K562 (cell line): ENCODE data around the gene ZBTB43. TPM values are rescaled to one million over a fixed set of nuclear protein-coding genes. Genes with fewer than 3 reads are reported as not detected.
A peak's percentile ranks its signal among the peaks of the same experiment; 100 is the strongest.

Experiments used
- BRCA1 ChIP-seq, 2 experiments: fragments of 450-650 bp in 1 of 2; sonication (generic) in 1 of 2; formaldehyde crosslinking in 1 of 2; IDR thresholded peaks; 2 replicates each; pipeline versions ENCODE4 v1.5.0 to v1.6.1; 2017 to 2020; ENCODE audit warnings: mild to moderate bottlenecking in 1 of 2, missing genetic modification reagents in 1 of 2
- CBFB ChIP-seq: sonication (generic); formaldehyde crosslinking; IDR thresholded peaks from 2 replicates; pipeline ENCODE4 v1.4.0; 2020; ENCODE audit warnings: mild to moderate bottlenecking, missing genetic modification reagents
- CREM ChIP-seq: IDR thresholded peaks from 2 replicates; pipeline ENCODE4 v1.6.1; 2014; ENCODE audit warnings: antibody characterized with exemption, low read depth
- EHMT2 ChIP-seq: fragments of 450-650 bp; IDR thresholded peaks from 2 replicates; pipeline ENCODE4 v1.6.1; 2018; ENCODE audit warnings: antibody characterized with exemption
- KLF1 ChIP-seq: fragments of 450-650 bp; IDR thresholded peaks from 2 replicates; pipeline ENCODE4 v1.6.1; 2016; ENCODE audit warnings: missing genetic modification characterization, missing compliant biosample characterization
- MTA1 ChIP-seq: fragments of 450-650 bp; IDR thresholded peaks from 2 replicates; pipeline ENCODE4 v1.6.1; 2017; ENCODE audit warnings: borderline replicate concordance
- RBM14 ChIP-seq: fragments of 200-400 bp; formaldehyde crosslinking; IDR thresholded peaks from 2 replicates; pipeline ENCODE4 v1.6.1; 2018; ENCODE audit warnings: low read depth, mild to moderate bottlenecking, low read length, moderate library complexity, borderline replicate concordance; ENCODE audit not compliant: insufficient read depth
- RCOR1 ChIP-seq, 2 experiments: IDR thresholded peaks; 2 replicates each; pipeline ENCODE4 v1.6.1; 2012; ENCODE audit warnings: low read depth in 2 of 2, low read length in 2 of 2, borderline replicate concordance in 1 of 2, improper control_type of control experiment in 1 of 2
- SAP30 ChIP-seq: fragments of 200-600 bp; sonication (generic); IDR thresholded peaks from 2 replicates; pipeline ENCODE4 v1.6.1; 2012; ENCODE audit warnings: borderline replicate concordance, low read depth, mild to moderate bottlenecking, moderate library complexity, low read length, control low read depth, inconsistent platforms; ENCODE audit not compliant: insufficient read depth, poor library complexity, severe bottlenecking
- SRSF9 ChIP-seq: fragments of 200-400 bp; formaldehyde crosslinking; IDR thresholded peaks from 2 replicates; pipeline ENCODE4 v1.6.1; 2017; ENCODE audit warnings: low read depth, low read length, borderline replicate concordance
- ZNF436 ChIP-seq: fragments of 250-450, 450-650 bp; sonication (Bioruptor Pico); formaldehyde crosslinking; IDR thresholded peaks from 2 replicates; pipeline ENCODE4 v1.7.0; 2020; ENCODE audit warnings: mild to moderate bottlenecking
- polyA plus RNA-seq, 8 experiments: library from polyadenylated mRNA; depleted of rRNA in 4 of 8; stranded (reverse) in 5 of 8; unstranded in 3 of 8; fragments of >200 nt; fragmentation: Nextera tagmentation in 2 of 8; fragmentation: Illumina TruSeq in 1 of 8; extraction: Ambion mirVana in 2 of 8; extraction: Trizol in 1 of 8; gene quantifications; 2 replicates each; pipeline versions ENCODE4 v1.2.1 to v1.2.3, GENCODE V29; 2011 to 2014; ENCODE audit warnings: inconsistent platforms in 1 of 8, missing spikeins in 1 of 8
- total RNA-seq, 7 experiments: library from RNA; depleted of rRNA in 6 of 7; stranded (reverse); fragments of >200 nt in 6 of 7; fragmentation: Illumina TruSeq in 2 of 7; extraction: Trizol in 2 of 7; gene quantifications; 2 replicates each; pipeline versions ENCODE4 v1.2.1 to v1.2.3, GENCODE V29; 2011 to 2021; ENCODE audit warnings: low replicate concordance in 1 of 7
- TF ChIP-seq, protein P1 (sequence below): IDR thresholded peaks from 2 replicates; pipeline ENCODE4 v1.6.1; 2014; ENCODE audit warnings: antibody characterized with exemption
- TF ChIP-seq, protein P2 (sequence below): fragments of 250-450 bp; sonication (Bioruptor Pico); IDR thresholded peaks from 2 replicates; pipeline ENCODE4 v1.5.0; 2022; ENCODE audit warnings: mild to moderate bottlenecking
- TF ChIP-seq, protein P3 (sequence below), 2 experiments: fragments of 450-650 bp; conservative IDR thresholded peaks; 2 replicates each; pipeline ENCODE4 v1.6.1; 2017; ENCODE audit warnings: mild to moderate bottlenecking in 2 of 2, moderate library complexity in 2 of 2
- TF ChIP-seq, protein P4 (sequence below): fragments of 200-800 bp; sonication (Bioruptor generic); IDR thresholded peaks from 2 replicates; pipeline ENCODE4 v1.6.1; 2017; ENCODE audit warnings: missing genetic modification characterization, missing compliant biosample characterization
- TF ChIP-seq, protein P5 (sequence below): fragments of 150-350 bp; IDR thresholded peaks from 2 replicates; pipeline ENCODE4 v1.6.1; 2014; ENCODE audit warnings: low read depth, mild to moderate bottlenecking, low read length, borderline replicate concordance

ZBTB43 gene
- total and polyA plus RNA-seq, 9 of the 15 experiments (the other 6 are each of a cell fraction or from before 2014, with no cell fraction given) = 3.9 to 17.2 (median 9.1) TPM

DNA sequence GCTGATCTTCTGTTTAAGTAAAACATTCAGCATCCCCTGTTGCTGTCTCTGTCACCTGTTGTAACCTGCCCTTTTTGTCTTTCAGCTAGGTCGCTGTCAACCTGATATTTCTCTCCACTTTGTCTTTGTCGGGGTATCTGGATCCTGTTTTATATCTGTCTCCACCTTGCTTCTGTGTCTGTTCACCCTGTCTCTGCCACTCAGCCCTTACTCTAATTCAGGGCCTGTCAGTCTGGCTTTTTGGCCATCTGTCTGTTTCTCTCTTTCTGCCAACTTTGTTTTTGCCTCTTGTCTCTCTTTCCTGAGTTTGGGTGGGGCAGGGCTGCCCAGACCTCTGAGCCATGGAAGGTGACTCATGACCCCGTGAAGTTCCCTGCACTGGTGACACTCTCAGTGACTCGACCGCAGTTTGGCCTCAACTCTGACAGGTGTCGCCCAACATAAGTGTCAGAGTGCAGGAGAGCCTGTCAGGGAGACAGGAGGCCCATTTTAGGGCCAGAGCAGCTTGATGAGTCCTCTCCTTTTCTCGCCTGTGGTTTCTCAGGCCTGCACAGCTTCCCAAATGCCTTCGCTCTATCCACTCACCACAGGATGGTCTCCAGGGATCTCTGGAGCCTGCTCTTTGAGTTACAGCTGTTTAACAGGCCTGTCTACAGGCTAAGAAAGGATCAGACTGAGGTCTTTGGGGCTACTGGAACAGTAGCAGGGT lies 868 bp downstream of the ZBTB43 start (continued):
- TF ChIP-seq, protein P1, sequence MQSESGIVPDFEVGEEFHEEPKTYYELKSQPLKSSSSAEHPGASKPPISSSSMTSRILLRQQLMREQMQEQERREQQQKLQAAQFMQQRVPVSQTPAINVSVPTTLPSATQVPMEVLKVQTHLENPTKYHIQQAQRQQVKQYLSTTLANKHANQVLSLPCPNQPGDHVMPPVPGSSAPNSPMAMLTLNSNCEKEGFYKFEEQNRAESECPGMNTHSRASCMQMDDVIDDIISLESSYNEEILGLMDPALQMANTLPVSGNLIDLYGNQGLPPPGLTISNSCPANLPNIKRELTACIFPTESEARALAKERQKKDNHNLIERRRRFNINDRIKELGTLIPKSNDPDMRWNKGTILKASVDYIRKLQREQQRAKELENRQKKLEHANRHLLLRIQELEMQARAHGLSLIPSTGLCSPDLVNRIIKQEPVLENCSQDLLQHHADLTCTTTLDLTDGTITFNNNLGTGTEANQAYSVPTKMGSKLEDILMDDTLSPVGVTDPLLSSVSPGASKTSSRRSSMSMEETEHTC = peak; percentile 94
- TF ChIP-seq KLF1 (tag) (no peak), MTA1 (peak; percentile 97), CBFB (CRISPR knock-in tag) (peak; percentile 84), RBM14 (no peak), ZNF436 (CRISPR knock-in tag) (no peak), EHMT2 (no peak), BRCA1 (IDR thresholded peaks at IDR 0.05) (no peak), BRCA1 (CRISPR knock-in tag; IDR thresholded peaks at IDR 0.05) (no peak), SAP30 (peak; percentile 58), RCOR1 (IDR thresholded peaks at IDR 0.05; ENCODE audit: borderline replicate concordance in 1 of 2, low read depth in 2 of 2, low read length in 2 of 2) (0 out of 4 replicates have a peak, but pooled peaks of 1 of the 2 experiments have one; percentile 26), CREM (peak; percentile 98), SRSF9 (no peak)
- TF ChIP-seq, protein P2, sequence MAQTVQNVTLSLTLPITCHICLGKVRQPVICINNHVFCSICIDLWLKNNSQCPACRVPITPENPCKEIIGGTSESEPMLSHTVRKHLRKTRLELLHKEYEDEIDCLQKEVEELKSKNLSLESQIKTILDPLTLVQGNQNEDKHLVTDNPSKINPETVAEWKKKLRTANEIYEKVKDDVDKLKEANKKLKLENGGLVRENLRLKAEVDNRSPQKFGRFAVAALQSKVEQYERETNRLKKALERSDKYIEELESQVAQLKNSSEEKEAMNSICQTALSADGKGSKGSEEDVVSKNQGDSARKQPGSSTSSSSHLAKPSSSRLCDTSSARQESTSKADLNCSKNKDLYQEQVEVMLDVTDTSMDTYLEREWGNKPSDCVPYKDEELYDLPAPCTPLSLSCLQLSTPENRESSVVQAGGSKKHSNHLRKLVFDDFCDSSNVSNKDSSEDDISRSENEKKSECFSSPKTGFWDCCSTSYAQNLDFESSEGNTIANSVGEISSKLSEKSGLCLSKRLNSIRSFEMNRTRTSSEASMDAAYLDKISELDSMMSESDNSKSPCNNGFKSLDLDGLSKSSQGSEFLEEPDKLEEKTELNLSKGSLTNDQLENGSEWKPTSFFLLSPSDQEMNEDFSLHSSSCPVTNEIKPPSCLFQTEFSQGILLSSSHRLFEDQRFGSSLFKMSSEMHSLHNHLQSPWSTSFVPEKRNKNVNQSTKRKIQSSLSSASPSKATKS (CRISPR knock-in tag) = no peak
- TF ChIP-seq, protein P3, sequence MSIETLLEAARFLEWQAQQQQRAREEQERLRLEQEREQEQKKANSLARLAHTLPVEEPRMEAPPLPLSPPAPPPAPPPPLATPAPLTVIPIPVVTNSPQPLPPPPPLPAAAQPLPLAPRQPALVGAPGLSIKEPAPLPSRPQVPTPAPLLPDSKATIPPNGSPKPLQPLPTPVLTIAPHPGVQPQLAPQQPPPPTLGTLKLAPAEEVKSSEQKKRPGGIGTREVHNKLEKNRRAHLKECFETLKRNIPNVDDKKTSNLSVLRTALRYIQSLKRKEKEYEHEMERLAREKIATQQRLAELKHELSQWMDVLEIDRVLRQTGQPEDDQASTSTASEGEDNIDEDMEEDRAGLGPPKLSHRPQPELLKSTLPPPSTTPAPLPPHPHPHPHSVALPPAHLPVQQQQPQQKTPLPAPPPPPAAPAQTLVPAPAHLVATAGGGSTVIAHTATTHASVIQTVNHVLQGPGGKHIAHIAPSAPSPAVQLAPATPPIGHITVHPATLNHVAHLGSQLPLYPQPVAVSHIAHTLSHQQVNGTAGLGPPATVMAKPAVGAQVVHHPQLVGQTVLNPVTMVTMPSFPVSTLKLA (conservative IDR thresholded peaks at IDR 0.05) = peak; percentile 49 to 73; a peak in 3 of 4 replicates
- TF ChIP-seq, protein P4, sequence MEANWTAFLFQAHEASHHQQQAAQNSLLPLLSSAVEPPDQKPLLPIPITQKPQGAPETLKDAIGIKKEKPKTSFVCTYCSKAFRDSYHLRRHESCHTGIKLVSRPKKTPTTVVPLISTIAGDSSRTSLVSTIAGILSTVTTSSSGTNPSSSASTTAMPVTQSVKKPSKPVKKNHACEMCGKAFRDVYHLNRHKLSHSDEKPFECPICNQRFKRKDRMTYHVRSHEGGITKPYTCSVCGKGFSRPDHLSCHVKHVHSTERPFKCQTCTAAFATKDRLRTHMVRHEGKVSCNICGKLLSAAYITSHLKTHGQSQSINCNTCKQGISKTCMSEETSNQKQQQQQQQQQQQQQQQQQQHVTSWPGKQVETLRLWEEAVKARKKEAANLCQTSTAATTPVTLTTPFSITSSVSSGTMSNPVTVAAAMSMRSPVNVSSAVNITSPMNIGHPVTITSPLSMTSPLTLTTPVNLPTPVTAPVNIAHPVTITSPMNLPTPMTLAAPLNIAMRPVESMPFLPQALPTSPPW (CRISPR knock-in tag) = peak; percentile 50; the same call in 1 of the 2 replicates
- TF ChIP-seq, protein P5, sequence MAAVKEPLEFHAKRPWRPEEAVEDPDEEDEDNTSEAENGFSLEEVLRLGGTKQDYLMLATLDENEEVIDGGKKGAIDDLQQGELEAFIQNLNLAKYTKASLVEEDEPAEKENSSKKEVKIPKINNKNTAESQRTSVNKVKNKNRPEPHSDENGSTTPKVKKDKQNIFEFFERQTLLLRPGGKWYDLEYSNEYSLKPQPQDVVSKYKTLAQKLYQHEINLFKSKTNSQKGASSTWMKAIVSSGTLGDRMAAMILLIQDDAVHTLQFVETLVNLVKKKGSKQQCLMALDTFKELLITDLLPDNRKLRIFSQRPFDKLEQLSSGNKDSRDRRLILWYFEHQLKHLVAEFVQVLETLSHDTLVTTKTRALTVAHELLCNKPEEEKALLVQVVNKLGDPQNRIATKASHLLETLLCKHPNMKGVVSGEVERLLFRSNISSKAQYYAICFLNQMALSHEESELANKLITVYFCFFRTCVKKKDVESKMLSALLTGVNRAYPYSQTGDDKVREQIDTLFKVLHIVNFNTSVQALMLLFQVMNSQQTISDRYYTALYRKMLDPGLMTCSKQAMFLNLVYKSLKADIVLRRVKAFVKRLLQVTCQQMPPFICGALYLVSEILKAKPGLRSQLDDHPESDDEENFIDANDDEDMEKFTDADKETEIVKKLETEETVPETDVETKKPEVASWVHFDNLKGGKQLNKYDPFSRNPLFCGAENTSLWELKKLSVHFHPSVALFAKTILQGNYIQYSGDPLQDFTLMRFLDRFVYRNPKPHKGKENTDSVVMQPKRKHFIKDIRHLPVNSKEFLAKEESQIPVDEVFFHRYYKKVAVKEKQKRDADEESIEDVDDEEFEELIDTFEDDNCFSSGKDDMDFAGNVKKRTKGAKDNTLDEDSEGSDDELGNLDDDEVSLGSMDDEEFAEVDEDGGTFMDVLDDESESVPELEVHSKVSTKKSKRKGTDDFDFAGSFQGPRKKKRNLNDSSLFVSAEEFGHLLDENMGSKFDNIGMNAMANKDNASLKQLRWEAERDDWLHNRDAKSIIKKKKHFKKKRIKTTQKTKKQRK = no peak
